Measurements from ENCODE around the gene CYP2J2. TPM values are rescaled to one million over a fixed set of nuclear protein-coding genes. Genes with fewer than 3 reads are reported as not detected.
A peak's percentile ranks its signal among the peaks of the same experiment; 100 is the strongest.

CYP2J2 gene
- total and polyA plus RNA-seq, 11 donors, result 45.6 to 208 (median 101) TPM

DNA sequence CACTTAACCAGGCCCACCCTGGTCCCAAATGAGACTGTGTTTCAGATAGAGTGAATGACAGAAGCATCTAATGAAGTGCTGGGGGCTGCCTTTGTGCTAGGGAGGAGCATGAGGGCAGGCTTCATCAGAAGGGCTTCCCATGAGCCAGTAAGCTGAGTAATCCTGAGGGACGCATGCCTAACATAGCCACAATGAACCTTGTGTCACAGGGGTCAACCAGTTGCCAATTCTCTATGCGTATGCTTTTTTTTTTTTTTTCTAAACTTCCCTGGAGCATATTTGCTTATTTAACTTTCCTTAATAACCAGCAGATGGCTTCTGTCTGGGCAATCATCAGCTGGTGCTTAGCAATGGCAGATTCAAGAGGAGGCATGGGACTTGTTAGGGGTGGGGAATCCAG, 25.5 kb upstream of the CYP2J2 start:
- H3K4me1 ChIP-seq, result peaks cover 0 to 2% (median 0%) of the 10 kb centered on the region in 12 donors
- DNase-seq (no peak), ATAC-seq (no peak)
- no peak overlapping the region for H3K4me3 ChIP-seq
- H3K27ac ChIP-seq, result no peak overlapping the region
- H3K27me3 ChIP-seq, result no peaks in the 10 kb centered on the region
- intact Hi-C loops (cut with DNase I), result no loop called here
- WGBS, 4 donors, result 80 to 89% (median 82%) methylated on average over 2 of the region's 2 CpGs
- TF ChIP-seq, protein P1, sequence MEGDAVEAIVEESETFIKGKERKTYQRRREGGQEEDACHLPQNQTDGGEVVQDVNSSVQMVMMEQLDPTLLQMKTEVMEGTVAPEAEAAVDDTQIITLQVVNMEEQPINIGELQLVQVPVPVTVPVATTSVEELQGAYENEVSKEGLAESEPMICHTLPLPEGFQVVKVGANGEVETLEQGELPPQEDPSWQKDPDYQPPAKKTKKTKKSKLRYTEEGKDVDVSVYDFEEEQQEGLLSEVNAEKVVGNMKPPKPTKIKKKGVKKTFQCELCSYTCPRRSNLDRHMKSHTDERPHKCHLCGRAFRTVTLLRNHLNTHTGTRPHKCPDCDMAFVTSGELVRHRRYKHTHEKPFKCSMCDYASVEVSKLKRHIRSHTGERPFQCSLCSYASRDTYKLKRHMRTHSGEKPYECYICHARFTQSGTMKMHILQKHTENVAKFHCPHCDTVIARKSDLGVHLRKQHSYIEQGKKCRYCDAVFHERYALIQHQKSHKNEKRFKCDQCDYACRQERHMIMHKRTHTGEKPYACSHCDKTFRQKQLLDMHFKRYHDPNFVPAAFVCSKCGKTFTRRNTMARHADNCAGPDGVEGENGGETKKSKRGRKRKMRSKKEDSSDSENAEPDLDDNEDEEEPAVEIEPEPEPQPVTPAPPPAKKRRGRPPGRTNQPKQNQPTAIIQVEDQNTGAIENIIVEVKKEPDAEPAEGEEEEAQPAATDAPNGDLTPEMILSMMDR (IDR thresholded peaks at IDR 0.05), result no peak
- no peak for TF ChIP-seq POLR2A (IDR thresholded peaks at IDR 0.05)
- H3K9me3 ChIP-seq, result no peaks in the 10 kb centered on the region
- H3K36me3 ChIP-seq, result no peaks in the 10 kb centered on the region

DNA sequence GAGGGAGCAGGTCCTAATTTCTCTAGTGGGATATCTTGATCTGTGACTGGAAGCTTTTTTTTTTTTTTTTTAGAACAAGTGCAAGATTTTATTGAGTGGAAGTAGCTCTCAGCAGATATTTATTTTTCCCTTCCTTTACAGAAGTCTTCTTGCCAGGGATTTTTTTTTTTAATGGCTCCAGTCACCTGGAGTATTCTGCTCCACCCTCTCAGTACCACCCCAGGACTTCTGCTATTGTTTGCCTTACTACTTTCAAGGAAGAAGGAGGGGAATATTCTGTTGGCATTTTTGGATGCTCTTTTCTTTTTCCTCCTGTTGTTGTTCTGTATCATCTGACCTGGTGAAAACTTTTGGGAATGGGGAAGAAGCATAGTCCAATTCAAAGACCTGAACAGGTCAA, 23.1 kb upstream of the CYP2J2 start:
- DNase-seq (no peak), ATAC-seq (no peak)
- no peaks in the 10 kb centered on the region for H3K36me3 ChIP-seq
- H3K27ac ChIP-seq, result no peak overlapping the region
- TF ChIP-seq, protein P1 (IDR thresholded peaks at IDR 0.05), result no peak
- no peak for TF ChIP-seq POLR2A (IDR thresholded peaks at IDR 0.05)
- intact Hi-C loops (cut with DNase I), result loop anchor here in 2 of 10 donors (10.0 kb wide), 2 partner anchors 1215 to 1435 kb away; no protein-coding TSS in a partner anchor
- H3K4me1 ChIP-seq, result peaks cover 0 to 13% (median 0%) of the 10 kb centered on the region in 12 donors
- H3K4me3 ChIP-seq, result no peak overlapping the region
- H3K27me3 ChIP-seq, result no peaks in the 10 kb centered on the region
- no peaks in the 10 kb centered on the region for H3K9me3 ChIP-seq

- DNase-seq (no peak), ATAC-seq (no peak)
- H3K4me1 ChIP-seq, result peaks cover 0 to 13% (median 0%) of the 10 kb centered on the region in 12 donors
- H3K27ac ChIP-seq, result no peak overlapping the region
- H3K9me3 ChIP-seq, result no peaks in the 10 kb centered on the region
- H3K36me3 ChIP-seq, result no peaks in the 10 kb centered on the region
- TF ChIP-seq, protein P1 (IDR thresholded peaks at IDR 0.05), result no peak
- no peak for TF ChIP-seq POLR2A (IDR thresholded peaks at IDR 0.05)
- H3K27me3 ChIP-seq, result no peaks in the 10 kb centered on the region
- intact Hi-C loops (cut with DNase I), result loop anchor here in 2 of 10 donors (10.0 kb wide), 2 partner anchors 1214 to 1434 kb away; no protein-coding TSS in a partner anchor
- WGBS, 4 donors, result 67 to 86% (median 73%) methylated on average over 1 of the region's 1 CpG
- H3K4me3 ChIP-seq, result no peak overlapping the region
Observed at GRCh38 chr1:59948990-59949389, 22.4 kb upstream of the CYP2J2 start.

- H3K36me3 ChIP-seq, result no peaks in the 10 kb centered on the region
- H3K4me1 ChIP-seq, result peaks cover 0 to 13% (median 0%) of the 10 kb centered on the region in 12 donors
- intact Hi-C loops (cut with DNase I), result loop anchor here (1.0 to 10.0 kb wide), 6 partner anchors 66 to 1432 kb away; no protein-coding TSS in a partner anchor
- H3K4me3 ChIP-seq, result no peak overlapping the region
- H3K9me3 ChIP-seq, result no peaks in the 10 kb centered on the region
- H3K27ac ChIP-seq, result no peak overlapping the region
- ATAC-seq (peak; percentile 74 to 91 (median 88)), DNase-seq (peak in 4 of 5 donors; percentile 33 to 44 (median 40))
- no peak for TF ChIP-seq POLR2A (IDR thresholded peaks at IDR 0.05)
- TF ChIP-seq, protein P1 (IDR thresholded peaks at IDR 0.05), result peak; percentile 76 to 93 (median 88)
- WGBS, 4 donors, result 1 to 4% (median 3%) methylated on average over 6 of the region's 6 CpGs
- no peaks in the 10 kb centered on the region for H3K27me3 ChIP-seq
Observed at GRCh38 chr1:59947047-59947938, 20.7 kb upstream of the CYP2J2 start.

All from heart left ventricle (tissue), 16 donors.